Suprapubic skin (tissue), 3 donors: ENCODE measurements around the gene GSX2.

Source experiments
- EP300 ChIP-seq: sonication (generic); formaldehyde crosslinking; IDR thresholded peaks from one replicate; pipeline ENCODE4 v1.6.1; 2017; ENCODE audit warnings: antibody characterized with exemption
- TF ChIP-seq, protein P1 (sequence below), 2 donors: fragments of 200-600 bp in 1 of 2; fragments of 450-650 bp in 1 of 2; sonication (generic) in 1 of 2; IDR thresholded peaks; one replicate each; pipeline ENCODE4 v1.5.1; 2016 to 2019; ENCODE audit warnings: antibody characterized with exemption in 2 of 2, mild to moderate bottlenecking in 1 of 2, moderate library complexity in 1 of 2

DNA sequence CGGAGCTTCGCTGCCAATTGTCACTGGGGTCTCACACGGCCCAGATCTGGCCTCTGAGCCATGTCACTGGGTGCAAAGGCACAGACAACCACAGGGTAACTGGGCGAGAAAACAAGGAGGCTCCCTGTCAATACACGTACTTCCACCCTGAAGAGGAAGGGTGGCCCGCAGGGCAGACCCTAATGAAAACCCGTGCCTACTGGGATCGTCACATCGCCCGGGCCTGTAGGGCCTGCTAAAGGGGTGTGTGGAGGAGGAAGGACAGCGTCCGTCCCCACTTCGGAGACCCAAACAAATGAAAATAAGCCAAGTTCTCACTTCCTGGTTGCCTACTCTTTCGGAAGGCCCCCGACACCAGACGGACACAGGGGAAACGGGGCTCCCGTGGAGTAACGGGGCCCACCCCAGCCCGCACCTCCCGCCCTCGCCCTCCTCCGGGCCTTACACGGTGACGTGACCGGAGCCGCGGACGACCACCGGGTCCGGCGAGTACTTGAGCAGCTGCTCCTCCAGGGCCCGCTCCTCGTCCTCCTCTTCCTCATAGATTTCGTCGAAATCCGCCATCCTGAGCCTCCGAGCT lies 36.1 kb upstream of the GSX2 start:
- TF ChIP-seq, protein P1, sequence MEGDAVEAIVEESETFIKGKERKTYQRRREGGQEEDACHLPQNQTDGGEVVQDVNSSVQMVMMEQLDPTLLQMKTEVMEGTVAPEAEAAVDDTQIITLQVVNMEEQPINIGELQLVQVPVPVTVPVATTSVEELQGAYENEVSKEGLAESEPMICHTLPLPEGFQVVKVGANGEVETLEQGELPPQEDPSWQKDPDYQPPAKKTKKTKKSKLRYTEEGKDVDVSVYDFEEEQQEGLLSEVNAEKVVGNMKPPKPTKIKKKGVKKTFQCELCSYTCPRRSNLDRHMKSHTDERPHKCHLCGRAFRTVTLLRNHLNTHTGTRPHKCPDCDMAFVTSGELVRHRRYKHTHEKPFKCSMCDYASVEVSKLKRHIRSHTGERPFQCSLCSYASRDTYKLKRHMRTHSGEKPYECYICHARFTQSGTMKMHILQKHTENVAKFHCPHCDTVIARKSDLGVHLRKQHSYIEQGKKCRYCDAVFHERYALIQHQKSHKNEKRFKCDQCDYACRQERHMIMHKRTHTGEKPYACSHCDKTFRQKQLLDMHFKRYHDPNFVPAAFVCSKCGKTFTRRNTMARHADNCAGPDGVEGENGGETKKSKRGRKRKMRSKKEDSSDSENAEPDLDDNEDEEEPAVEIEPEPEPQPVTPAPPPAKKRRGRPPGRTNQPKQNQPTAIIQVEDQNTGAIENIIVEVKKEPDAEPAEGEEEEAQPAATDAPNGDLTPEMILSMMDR (IDR thresholded peaks at IDR 0.05) = no peak
- no peak for TF ChIP-seq EP300
